T-helper 2 cell (primary cell): ENCODE measurements around the gene GPHA2.

Source experiments
- DNase-seq, 5 experiments: peaks; one replicate each; pipeline versions ENCODE4 v3.0.0 to v3.0.0-alpha.2; 2012 to 2022

GPHA2 gene

GRCh38 chr11:64888729-64889511 is 46.8 kb downstream of the GPHA2 start:
- no peak for DNase-seq

GRCh38 chr11:64888406-64888728 is 47.3 kb downstream of the GPHA2 start:
- no peak for DNase-seq

- DNase-seq: peak; percentile 73 to 83 (median 80)
Observed at GRCh38 chr11:64887757-64888405, 47.8 kb downstream of the GPHA2 start.

- no peak for DNase-seq
Observed at GRCh38 chr11:64887234-64887756, 48.4 kb downstream of the GPHA2 start.

- DNase-seq: peak in 1 of 5 experiments; percentile 81
Observed at GRCh38 chr11:64885367-64886286, 50.1 kb downstream of the GPHA2 start.
